MCF 10A (cell line): ENCODE data around the gene TRABD. TPM values are rescaled to one million over a fixed set of nuclear protein-coding genes. Genes with fewer than 3 reads are reported as not detected.

Source experiments
- BruUV-seq: library from RNA; stranded (reverse); fragments of 400-500 nt; replicated peaks from 2 replicates; lab custom pipeline; 2021; lab: Mats Ljungman, UMichigan
- CTCF ChIA-PET: fragments of 300-600 bp; sonication (Branson Sonifier 250); formaldehyde crosslinking; extraction: SDS; loops from one replicate; lab custom pipeline; 2021; ENCODE audit warnings: antibody characterized with exemption, inconsistent platforms; lab: Yijun Ruan, JAX
- POLR2A ChIA-PET: fragments of 300-600, 350-650 bp; sonication (Branson Sonifier 250); formaldehyde crosslinking; extraction: SDS; loops from one replicate; lab custom pipeline; 2020; ENCODE audit warnings: antibody characterized with exemption, inconsistent platforms; lab: Yijun Ruan, JAX
- DNase-seq: peaks from one replicate; pipeline ENCODE4 v3.0.0-alpha.2; 2018; ENCODE audit not compliant: unreplicated experiment
- H3K27ac Mint-ChIP-seq: one replicate; pipeline ENCODE4 v1.8.0; 2022; ENCODE audit warnings: mild to moderate bottlenecking, low read depth, mixed read lengths; ENCODE audit not compliant: unreplicated experiment
- H3K27me3 Mint-ChIP-seq: one replicate; pipeline ENCODE4 v1.8.0; 2022; ENCODE audit warnings: mixed read lengths; ENCODE audit not compliant: insufficient read depth, unreplicated experiment
- H3K36me3 Mint-ChIP-seq: one replicate; pipeline ENCODE4 v1.8.0; 2022; ENCODE audit warnings: mild to moderate bottlenecking, moderate library complexity, mixed read lengths; ENCODE audit not compliant: insufficient read depth, unreplicated experiment
- H3K4me1 Mint-ChIP-seq: one replicate; pipeline ENCODE4 v1.8.0; 2022; ENCODE audit warnings: mixed read lengths; ENCODE audit not compliant: insufficient read depth, unreplicated experiment
- H3K4me3 Mint-ChIP-seq: one replicate; pipeline ENCODE4 v1.8.0; 2022; ENCODE audit warnings: mild to moderate bottlenecking, moderate library complexity, mixed read lengths; ENCODE audit not compliant: unreplicated experiment
- H3K9me3 Mint-ChIP-seq: one replicate; pipeline ENCODE4 v1.8.0; 2022; ENCODE audit warnings: mixed read lengths; ENCODE audit not compliant: unreplicated experiment
- intact Hi-C: fragments of 100-400 bp; cut with micrococcal nuclease; formaldehyde crosslinking; loops from 2 replicates; pipeline ENCODE4 v1.14.1; 2022
- total RNA-seq: library from RNA; stranded (reverse); gene quantifications from 2 replicates; pipeline ENCODE4 v1.2.3, GENCODE V29; 2022
- TF ChIP-seq, protein P1 (sequence below): fragments of 200-600 bp; IDR thresholded peaks from one replicate; pipeline ENCODE4 v1.8.0; 2022; ENCODE audit warnings: antibody characterized with exemption, mild to moderate bottlenecking; ENCODE audit not compliant: unreplicated experiment

Gene TRABD
- total RNA-seq, 1 experiment from 2014 or later, result 63.8 TPM

GRCh38 chr22:50190182-50190940, 4.6 kb downstream of the TRABD start:
- Mint-ChIP-seq H3K9me3 (no peaks in the 10 kb centered on the region), H3K4me1 (peaks cover 5% of the 10 kb centered on the region), H3K4me3 (peak overlapping the region; percentile 73), H3K36me3 (peaks cover 25% of the 10 kb centered on the region), H3K27ac (peak overlapping the region; percentile 69), H3K27me3 (no peaks in the 10 kb centered on the region)
- ChIA-PET POLR2A (interaction anchor here (0.6 to 1.8 kb wide), 9 partner anchors 11 to 483 kb away, joined by 3 to 7 read pairs (median 5); partner anchors contain the start of gene SELENOO), CTCF (interaction anchor here (0.6 to 3.2 kb wide), 16 partner anchors 9 to 159 kb away, joined by 3 to 21 read pairs (median 4); partner anchors contain the start of gene PANX2)
- TF ChIP-seq, protein P1, sequence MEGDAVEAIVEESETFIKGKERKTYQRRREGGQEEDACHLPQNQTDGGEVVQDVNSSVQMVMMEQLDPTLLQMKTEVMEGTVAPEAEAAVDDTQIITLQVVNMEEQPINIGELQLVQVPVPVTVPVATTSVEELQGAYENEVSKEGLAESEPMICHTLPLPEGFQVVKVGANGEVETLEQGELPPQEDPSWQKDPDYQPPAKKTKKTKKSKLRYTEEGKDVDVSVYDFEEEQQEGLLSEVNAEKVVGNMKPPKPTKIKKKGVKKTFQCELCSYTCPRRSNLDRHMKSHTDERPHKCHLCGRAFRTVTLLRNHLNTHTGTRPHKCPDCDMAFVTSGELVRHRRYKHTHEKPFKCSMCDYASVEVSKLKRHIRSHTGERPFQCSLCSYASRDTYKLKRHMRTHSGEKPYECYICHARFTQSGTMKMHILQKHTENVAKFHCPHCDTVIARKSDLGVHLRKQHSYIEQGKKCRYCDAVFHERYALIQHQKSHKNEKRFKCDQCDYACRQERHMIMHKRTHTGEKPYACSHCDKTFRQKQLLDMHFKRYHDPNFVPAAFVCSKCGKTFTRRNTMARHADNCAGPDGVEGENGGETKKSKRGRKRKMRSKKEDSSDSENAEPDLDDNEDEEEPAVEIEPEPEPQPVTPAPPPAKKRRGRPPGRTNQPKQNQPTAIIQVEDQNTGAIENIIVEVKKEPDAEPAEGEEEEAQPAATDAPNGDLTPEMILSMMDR, result peak; percentile 48
- DNase-seq, result peak; percentile 83
- intact Hi-C loops, result loop anchor here (1.0 kb wide), 1 partner anchor 41 kb away; no protein-coding TSS in a partner anchor
- BruUV-seq, result no TSS peak

DNA sequence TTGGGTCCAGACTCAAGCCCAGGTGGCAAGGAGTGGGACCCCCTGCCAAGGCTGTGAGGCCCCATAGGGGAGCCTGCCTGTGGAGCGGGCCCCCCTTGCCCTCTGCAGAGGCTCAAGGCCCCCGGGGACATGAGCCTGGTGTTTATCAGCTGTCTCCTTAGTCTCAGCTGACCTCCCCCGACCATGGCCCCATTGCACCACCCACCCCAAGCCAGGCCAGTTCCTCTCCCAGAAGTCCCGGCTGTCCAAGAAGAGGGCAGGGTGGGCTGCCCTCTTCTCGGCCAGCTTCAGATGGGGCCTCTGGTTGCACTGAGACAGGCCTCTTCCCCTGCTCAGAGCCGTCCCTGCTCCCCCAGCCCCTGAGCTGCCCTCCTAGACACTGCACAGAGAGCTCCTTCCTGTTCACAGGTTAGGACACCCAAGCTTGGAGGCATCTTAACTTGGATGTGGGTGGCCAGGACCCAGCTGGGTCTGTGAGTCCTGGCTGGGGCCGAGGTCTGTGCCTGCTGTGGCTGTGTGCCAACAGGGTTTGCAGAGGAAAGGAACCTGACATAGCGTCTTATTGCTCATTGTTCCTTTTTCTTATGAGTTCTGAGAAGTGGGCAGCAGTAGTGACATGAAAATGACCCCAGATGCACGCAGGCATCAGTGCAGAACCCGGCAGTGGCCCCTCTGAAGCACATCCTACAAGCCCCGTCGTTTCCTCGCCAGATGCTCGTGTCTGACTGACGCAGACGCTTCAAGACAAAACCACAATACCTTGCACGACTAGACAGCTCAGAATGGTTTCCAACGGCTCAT, 5.4 kb downstream of the TRABD start:
- Mint-ChIP-seq H3K4me1 (peaks cover 5% of the 10 kb centered on the region), H3K9me3 (no peaks in the 10 kb centered on the region), H3K27me3 (no peaks in the 10 kb centered on the region), H3K36me3 (peaks cover 32% of the 10 kb centered on the region), H3K4me3 (peak overlapping the region; percentile 73), H3K27ac (peak overlapping the region; percentile 69)
- POLR2A ChIA-PET, result interaction anchor here (0.6 to 1.8 kb wide), 10 partner anchors 9 to 484 kb away, joined by 3 to 7 read pairs (median 4); partner anchors contain the start of gene SELENOO
- TF ChIP-seq, protein P1, result no peak
- intact Hi-C loops, result loop anchor here (1.0 kb wide), 1 partner anchor 42 kb away; no protein-coding TSS in a partner anchor
- CTCF ChIA-PET, result interaction anchor here (0.6 to 3.2 kb wide), 13 partner anchors 8 to 160 kb away, joined by 3 to 21 read pairs (median 5); partner anchors contain the start of gene PANX2
- DNase-seq, result no peak
- TSS peak; percentile 24 for BruUV-seq

- Mint-ChIP-seq H3K9me3 (no peaks in the 10 kb centered on the region), H3K4me3 (no peak overlapping the region), H3K4me1 (peaks cover 5% of the 10 kb centered on the region), H3K27me3 (no peaks in the 10 kb centered on the region), H3K36me3 (peaks cover 39% of the 10 kb centered on the region), H3K27ac (no peak overlapping the region)
- intact Hi-C loops, result no loop called here
- CTCF ChIA-PET, result no interaction called here
- BruUV-seq, result no TSS peak
- TF ChIP-seq, protein P1, result no peak
- no peak for DNase-seq
- POLR2A ChIA-PET, result interaction anchor here (1.0 kb wide), 1 partner anchor 9 kb away, joined by 3 read pairs; no protein-coding TSS in a partner anchor
Observed at GRCh38 chr22:50192436-50193204, 6.9 kb downstream of the TRABD start.
